T-helper 1 cell (primary cell): ENCODE data around the gene NIPAL1.

Source experiments
- DNase-seq, 5 donors: peaks; one replicate each; pipeline ENCODE4 v3.0.0-alpha.2; 2012 to 2020

Gene NIPAL1

GRCh38 chr4:48027653-48028052, 11.1 kb downstream of the NIPAL1 start:
- no peak for DNase-seq

- DNase-seq = no peak
Observed at GRCh38 chr4:48028696-48029095, 12.1 kb downstream of the NIPAL1 start.

- DNase-seq = no peak
Observed at GRCh38 chr4:48030470-48030869, 13.9 kb downstream of the NIPAL1 start.

GRCh38 chr4:48031802-48032525, 15.4 kb downstream of the NIPAL1 start:
- DNase-seq = no peak

GRCh38 chr4:48032721-48033120, 16.1 kb downstream of the NIPAL1 start:
- DNase-seq = no peak

- no peak for DNase-seq
Observed at GRCh38 chr4:48033412-48033811, 16.8 kb downstream of the NIPAL1 start.

GRCh38 chr4:48033825-48034413, 17.3 kb downstream of the NIPAL1 start:
- DNase-seq = peak in 4 of 5 donors; percentile 18 to 51 (median 37)

GRCh38 chr4:48035952-48036351, 19.4 kb downstream of the NIPAL1 start:
- no peak for DNase-seq

- no peak for DNase-seq
Observed at GRCh38 chr4:48037117-48037462, 20.5 kb downstream of the NIPAL1 start.

- DNase-seq = no peak
Observed at GRCh38 chr4:48038666-48039065, 22.1 kb downstream of the NIPAL1 start.

GRCh38 chr4:48039561-48039960, 23.0 kb downstream of the NIPAL1 start:
- no peak for DNase-seq

- DNase-seq = no peak
Observed at GRCh38 chr4:48041535-48042137, 25.1 kb downstream of the NIPAL1 start.

GRCh38 chr4:48042979-48043461, 26.4 kb downstream of the NIPAL1 start:
- DNase-seq = no peak

GRCh38 chr4:48043504-48043903, 26.9 kb downstream of the NIPAL1 start:
- DNase-seq = no peak

- DNase-seq = no peak
Observed at GRCh38 chr4:48044298-48044697, 27.7 kb downstream of the NIPAL1 start.

- DNase-seq = no peak
Observed at GRCh38 chr4:48046059-48046458, 29.5 kb downstream of the NIPAL1 start.

GRCh38 chr4:48047421-48047844, 30.9 kb downstream of the NIPAL1 start:
- DNase-seq = peak in 4 of 5 donors; percentile 18 to 63 (median 22)

- no peak for DNase-seq
Observed at GRCh38 chr4:48047896-48048295, 31.3 kb downstream of the NIPAL1 start.

GRCh38 chr4:48049483-48049882, 32.9 kb downstream of the NIPAL1 start:
- DNase-seq = no peak

- no peak for DNase-seq
Observed at GRCh38 chr4:48051078-48051477, 34.5 kb downstream of the NIPAL1 start.

- no peak for DNase-seq
Observed at GRCh38 chr4:48058617-48059530, 42.3 kb downstream of the NIPAL1 start.

GRCh38 chr4:48064349-48064748, 47.8 kb downstream of the NIPAL1 start:
- DNase-seq = no peak

- DNase-seq = peak in 1 of 5 donors; percentile 31
Observed at GRCh38 chr4:48065587-48066052, 49.0 kb downstream of the NIPAL1 start.
